HEK293T (cell line): Measurements from ENCODE around the gene PRPS2.

Experiments used
- CTCF ChIA-PET: fragments of 350-600 bp; formaldehyde crosslinking; extraction: SDS; loops from one replicate; lab custom pipeline; 2021; ENCODE audit warnings: antibody characterized with exemption, inconsistent platforms; lab: Yijun Ruan, JAX
- POLR2A ChIA-PET: fragments of 350-600 bp; formaldehyde crosslinking; extraction: SDS; loops from one replicate; lab custom pipeline; 2020; ENCODE audit warnings: antibody characterized with exemption, inconsistent platforms; lab: Yijun Ruan, JAX
- DNase-seq: peaks from one replicate; pipeline ENCODE4 v3.0.0; 2012; ENCODE audit warnings: mixed read lengths; ENCODE audit errors: extremely low spot score
- ARNT ChIP-seq: fragments of 450-650 bp; IDR thresholded peaks from 2 replicates; pipeline ENCODE4 v1.6.1; 2017; ENCODE audit warnings: mild to moderate bottlenecking
- BHLHE40 ChIP-seq: fragments of 450-650 bp; IDR thresholded peaks from 2 replicates; pipeline ENCODE4 v1.6.1; 2016; ENCODE audit warnings: mild to moderate bottlenecking, moderate library complexity, borderline replicate concordance
- CTBP1 ChIP-seq: fragments of 450-650 bp; IDR thresholded peaks from 2 replicates; pipeline ENCODE4 v1.6.1; 2016; ENCODE audit warnings: borderline replicate concordance
- ELF4 ChIP-seq: fragments of 450-650 bp; IDR thresholded peaks from 2 replicates; pipeline ENCODE4 v1.6.1; 2017; ENCODE audit warnings: antibody characterized with exemption
- FOXA1 ChIP-seq: fragments of 450-650 bp; IDR thresholded peaks from 2 replicates; pipeline ENCODE4 v1.6.1; 2016; ENCODE audit warnings: mild to moderate bottlenecking
- FOXK2 ChIP-seq: fragments of 450-650 bp; IDR thresholded peaks from 2 replicates; pipeline ENCODE4 v1.6.1; 2016; ENCODE audit warnings: mild to moderate bottlenecking
- FOXM1 ChIP-seq: fragments of 450-650 bp; IDR thresholded peaks from 2 replicates; pipeline ENCODE4 v1.6.1; 2017; ENCODE audit warnings: mild to moderate bottlenecking, borderline replicate concordance
- HDGF ChIP-seq: fragments of 450-650 bp; IDR thresholded peaks from 2 replicates; pipeline ENCODE4 v1.6.1; 2017; ENCODE audit warnings: antibody characterized with exemption, borderline replicate concordance
- L3MBTL2 ChIP-seq: fragments of 450-650 bp; conservative IDR thresholded peaks from 2 replicates; pipeline ENCODE4 v1.6.1; 2016; ENCODE audit warnings: mild to moderate bottlenecking
- LEF1 ChIP-seq: fragments of 450-650 bp; IDR thresholded peaks from 2 replicates; pipeline ENCODE4 v1.6.1; 2017; ENCODE audit warnings: mild to moderate bottlenecking, borderline replicate concordance
- NFRKB ChIP-seq: fragments of 450-650 bp; IDR thresholded peaks from 2 replicates; pipeline ENCODE4 v1.6.1; 2016; ENCODE audit warnings: mild to moderate bottlenecking, moderate library complexity
- SP1 ChIP-seq: fragments of 450-650 bp; IDR thresholded peaks from 2 replicates; pipeline ENCODE4 v1.6.1; 2017
- SUZ12 ChIP-seq: fragments of 450-650 bp; IDR thresholded peaks from 2 replicates; pipeline ENCODE4 v1.6.1; 2016; ENCODE audit warnings: mild to moderate bottlenecking
- TARDBP ChIP-seq: fragments of 450-650 bp; IDR thresholded peaks from 2 replicates; pipeline ENCODE4 v1.6.1; 2016
- ZNF384 ChIP-seq: fragments of 450-650 bp; IDR thresholded peaks from 2 replicates; pipeline ENCODE4 v1.6.1; 2016
- TF ChIP-seq, protein P1 (sequence below): fragments of 450-650 bp; IDR thresholded peaks from 2 replicates; pipeline ENCODE4 v1.6.1; 2016

PRPS2 gene

DNA sequence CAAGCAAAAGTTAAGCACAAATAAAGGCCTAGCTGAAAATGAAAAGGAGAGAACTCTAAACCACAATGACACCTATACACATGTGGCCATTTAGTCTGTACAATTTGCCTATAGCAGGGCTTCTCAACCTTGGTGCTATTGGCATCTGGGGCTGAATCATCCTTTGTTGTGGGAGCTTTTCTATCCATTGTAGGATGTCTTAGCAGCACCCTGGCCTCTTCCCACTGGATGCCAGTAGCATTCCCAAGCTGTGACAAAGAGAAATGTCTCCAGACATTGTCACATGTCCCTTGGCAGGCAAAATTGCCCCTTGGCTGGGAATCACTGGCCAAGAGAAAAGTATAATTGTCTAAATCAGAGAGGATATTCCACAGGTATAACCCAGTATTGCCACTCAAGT, 13.5 kb upstream of the PRPS2 start:
- DNase-seq: no peak
- ChIA-PET CTCF (no interaction called here), POLR2A (no interaction called here)
- TF ChIP-seq SP1 (no peak), SUZ12 (no peak), ELF4 (no peak), TARDBP (no peak), FOXA1 (no peak)

DNA sequence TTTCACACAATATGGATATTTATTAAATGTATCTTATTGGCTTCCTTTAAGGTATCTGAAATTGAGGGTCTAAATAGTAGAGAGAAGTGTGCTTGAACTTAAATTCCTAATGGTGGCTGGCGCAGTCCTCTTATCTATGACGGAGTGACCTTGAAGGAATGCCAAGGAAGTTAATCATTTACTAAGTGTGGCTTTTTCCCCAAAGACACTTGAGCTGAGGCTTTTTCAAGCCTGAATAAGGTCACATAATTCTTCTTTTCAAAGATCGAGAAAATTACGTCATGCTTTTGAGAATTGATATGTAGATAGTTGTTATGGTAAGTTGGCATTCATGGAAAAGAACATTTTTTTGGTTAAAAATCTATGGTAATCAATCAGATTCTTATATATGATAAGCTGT, 11.7 kb upstream of the PRPS2 start:
- no peak for DNase-seq
- ChIA-PET POLR2A (interaction anchor here (1.4 kb wide), 1 partner anchor 11 kb away, joined by 4 read pairs; the partner anchor contains the start of gene PRPS2), CTCF (interaction anchor here (1.4 kb wide), 1 partner anchor 9 kb away, joined by 4 read pairs; no protein-coding TSS in a partner anchor)
- TF ChIP-seq FOXA1 (no peak), SP1 (no peak), BHLHE40 (no peak), HDGF (no peak), FOXM1 (no peak), ELF4 (no peak), NFRKB (no peak), LEF1 (no peak), ARNT (no peak), ZNF384 (no peak), FOXK2 (no peak)
- TF ChIP-seq, protein P1, sequence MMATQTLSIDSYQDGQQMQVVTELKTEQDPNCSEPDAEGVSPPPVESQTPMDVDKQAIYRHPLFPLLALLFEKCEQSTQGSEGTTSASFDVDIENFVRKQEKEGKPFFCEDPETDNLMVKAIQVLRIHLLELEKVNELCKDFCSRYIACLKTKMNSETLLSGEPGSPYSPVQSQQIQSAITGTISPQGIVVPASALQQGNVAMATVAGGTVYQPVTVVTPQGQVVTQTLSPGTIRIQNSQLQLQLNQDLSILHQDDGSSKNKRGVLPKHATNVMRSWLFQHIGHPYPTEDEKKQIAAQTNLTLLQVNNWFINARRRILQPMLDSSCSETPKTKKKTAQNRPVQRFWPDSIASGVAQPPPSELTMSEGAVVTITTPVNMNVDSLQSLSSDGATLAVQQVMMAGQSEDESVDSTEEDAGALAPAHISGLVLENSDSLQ: no peak

DNA sequence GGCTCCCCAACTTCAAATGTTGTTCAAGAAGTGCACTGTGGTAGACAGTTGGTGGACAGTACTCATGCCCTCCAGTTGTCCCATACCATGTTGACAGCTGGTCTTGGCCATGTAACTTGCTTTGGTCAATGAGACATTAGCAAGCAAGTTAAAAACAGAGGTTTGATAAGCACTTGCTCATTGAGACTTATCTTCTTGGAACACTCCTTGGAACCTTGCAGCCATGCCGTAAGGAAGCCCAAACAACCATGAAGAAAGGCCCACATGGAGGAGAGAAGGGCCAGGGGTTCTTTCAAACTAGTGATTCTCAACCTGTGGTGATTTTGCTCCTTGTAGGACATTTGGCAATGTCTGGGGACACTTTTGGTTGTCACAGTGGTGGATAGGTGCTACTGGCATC, 2.6 kb upstream of the PRPS2 start:
- ChIA-PET POLR2A (no interaction called here), CTCF (no interaction called here)
- TF ChIP-seq SUZ12 (no peak), NFRKB (no peak)
- DNase-seq: no peak

DNA sequence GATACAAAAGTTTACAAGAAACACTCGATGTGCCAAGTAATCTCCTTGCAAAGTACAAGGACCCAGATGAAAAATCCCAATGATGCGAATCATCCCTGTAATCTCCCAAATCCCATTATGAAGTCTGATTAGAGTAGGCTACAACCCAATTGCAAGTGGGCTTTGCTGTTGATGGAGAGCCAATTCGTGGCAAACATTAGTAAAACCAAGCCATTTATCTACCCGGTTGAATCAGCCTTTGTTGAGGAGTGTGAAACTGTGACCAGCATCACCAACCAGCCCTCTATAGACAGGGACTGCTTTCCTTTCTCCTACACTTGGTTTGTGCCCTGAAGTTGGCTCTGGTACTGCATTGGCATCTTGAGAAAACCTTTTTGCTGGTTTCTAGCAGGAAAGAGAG, 1.2 kb upstream of the PRPS2 start:
- ChIA-PET POLR2A (no interaction called here), CTCF (no interaction called here)
- no peak for TF ChIP-seq SUZ12
- no peak for TF ChIP-seq L3MBTL2
- TF ChIP-seq TARDBP: no peak
- TF ChIP-seq FOXM1: no peak
- no peak for TF ChIP-seq NFRKB
- no peak for TF ChIP-seq CTBP1
- no peak for TF ChIP-seq FOXK2
- DNase-seq: no peak

DNA sequence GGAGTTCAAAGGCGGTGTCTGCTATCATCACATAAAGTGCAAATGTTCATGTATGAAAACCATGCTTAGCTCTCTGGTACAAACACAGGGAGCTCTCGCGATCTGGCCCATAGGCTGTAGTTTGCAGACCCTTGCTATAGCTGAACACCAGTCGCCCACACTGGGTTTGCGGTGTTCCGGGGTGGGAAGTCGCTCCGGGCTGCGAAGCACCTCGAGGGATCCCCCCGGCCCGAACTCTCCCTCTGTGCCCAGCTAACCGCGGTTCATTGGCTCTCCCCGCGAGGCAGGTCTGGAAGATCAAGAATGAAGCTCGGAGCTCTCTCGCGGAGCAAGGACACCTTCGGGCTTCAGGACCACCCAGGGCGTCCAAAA, 341 bp upstream of the PRPS2 start:
- TF ChIP-seq FOXK2: no peak
- TF ChIP-seq NFRKB: no peak
- no peak for TF ChIP-seq FOXM1
- no peak for TF ChIP-seq ELF4
- no peak for TF ChIP-seq L3MBTL2
- TF ChIP-seq, protein P1: no peak
- TF ChIP-seq ZNF384: no peak
- TF ChIP-seq SUZ12: no peak
- TF ChIP-seq BHLHE40: no peak
- TF ChIP-seq SP1: no peak
- no peak for TF ChIP-seq ARNT
- no peak for TF ChIP-seq HDGF
- CTCF ChIA-PET: interaction anchor here (1.1 to 1.3 kb wide), 2 partner anchors 19 to 21 kb away, joined by 4 to 8 read pairs; no protein-coding TSS in a partner anchor
- DNase-seq: no peak
- POLR2A ChIA-PET: interaction anchor here (0.6 to 0.8 kb wide), 4 partner anchors 10 to 620 kb away, joined by 3 to 4 read pairs (median 3); no protein-coding TSS in a partner anchor

DNA sequence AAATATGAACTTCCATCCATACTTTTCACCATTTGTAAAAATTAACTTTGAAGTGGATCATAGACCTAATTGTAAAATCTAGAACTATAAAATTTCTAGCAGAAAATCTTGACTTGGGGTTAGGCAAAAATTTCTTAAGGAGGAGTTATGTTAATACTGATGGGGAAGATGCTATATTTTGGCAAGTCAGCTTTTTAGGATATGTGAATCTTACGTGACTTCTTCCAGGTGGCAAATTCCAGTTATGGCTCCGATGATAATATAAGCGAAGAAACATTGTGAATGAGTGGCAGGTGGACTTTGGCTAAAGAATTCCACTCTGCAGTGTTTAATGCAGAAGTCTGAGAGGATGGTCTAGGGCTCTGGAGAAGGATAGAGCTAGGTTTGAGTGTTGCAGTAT, 1.5 kb downstream of the PRPS2 start:
- POLR2A ChIA-PET: interaction anchor here (1.0 kb wide), 1 partner anchor 11 kb away, joined by 3 read pairs; no protein-coding TSS in a partner anchor
- DNase-seq: no peak
- TF ChIP-seq HDGF: no peak
- no peak for TF ChIP-seq SP1
- no peak for TF ChIP-seq ARNT
- TF ChIP-seq L3MBTL2: no peak
- TF ChIP-seq, protein P1: no peak
- no peak for TF ChIP-seq FOXK2
- TF ChIP-seq TARDBP: no peak

DNA sequence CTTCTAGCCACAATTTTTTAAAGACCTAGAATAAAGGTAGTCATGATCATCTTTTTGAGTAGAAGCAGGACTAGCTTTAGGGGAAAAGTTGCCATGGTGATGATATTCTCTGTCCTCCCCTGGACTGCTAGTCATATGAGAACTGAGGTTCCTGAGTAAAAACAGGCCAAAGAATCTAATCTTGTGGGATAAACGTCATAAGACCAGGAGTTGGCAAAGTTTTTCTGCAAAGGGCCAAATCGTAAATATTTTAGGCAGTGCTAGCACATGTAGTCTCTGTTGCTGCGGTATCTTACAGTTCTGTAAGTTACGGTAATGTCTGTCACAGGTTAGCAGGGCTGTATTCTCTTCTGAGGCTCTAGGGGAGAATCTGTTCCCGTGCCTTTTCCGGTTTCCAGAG, 3.4 kb downstream of the PRPS2 start:
- TF ChIP-seq TARDBP (no peak), CTBP1 (no peak), ARNT (no peak), ELF4 (no peak), BHLHE40 (no peak), FOXM1 (no peak), LEF1 (no peak)
- TF ChIP-seq, protein P1: no peak
- ChIA-PET POLR2A (no interaction called here), CTCF (no interaction called here)
- no peak for DNase-seq

More for the DNA sequence above, 1.5 kb downstream of the PRPS2 start:
- CTCF ChIA-PET: no interaction called here
